H1 (cell line): ENCODE measurements around the gene PYY. TPM values are rescaled to one million over a fixed set of nuclear protein-coding genes. Genes with fewer than 3 reads are reported as not detected.

ENCODE experiments used
- CTCF ChIA-PET: fragments of 300-600 bp; sonication (Branson Sonifier 250); formaldehyde crosslinking; loops from one replicate; lab custom pipeline; 2021; ENCODE audit not compliant: partially characterized antibody; lab: Charles Lee
- POLR2A ChIA-PET: fragments of 300-600 bp; sonication (Branson Sonifier 250); formaldehyde crosslinking; loops from one replicate; lab custom pipeline; 2021; ENCODE audit warnings: inconsistent platforms; ENCODE audit not compliant: partially characterized antibody; lab: Charles Lee
- DNase-seq, 2 experiments: peaks; one replicate each; pipeline versions ENCODE4 v3.0.0 to v3.0.0-alpha.2; 2010 to 2022; ENCODE audit warnings: low spot score in 2 of 2, low read depth in 1 of 2, mixed read lengths in 1 of 2
- FAIRE-seq: peaks from 2 replicates; lab custom pipeline; 2011; peaks lifted over from hg19 to GRCh38; lab: Jason Lieb, UNC
- H2AFZ ChIP-seq: 2 replicates; pipeline ENCODE4 v1.8.1; 2012; ENCODE audit warnings: low read length, inconsistent platforms
- H2AK5ac ChIP-seq: 2 replicates; pipeline ENCODE4 v1.6.1; 2013; ENCODE audit warnings: low read depth, low read length
- H2BK120ac ChIP-seq: replicated peaks from 2 replicates; pipeline ENCODE3; 2013; ENCODE audit warnings: low read depth, low read length, inconsistent platforms
- H2BK12ac ChIP-seq: 2 replicates; pipeline ENCODE4 v1.6.1; 2013; ENCODE audit warnings: low read depth, low read length
- H2BK15ac ChIP-seq: 2 replicates; pipeline ENCODE4 v1.6.1; 2013; ENCODE audit warnings: low read length
- H2BK20ac ChIP-seq: 2 replicates; pipeline ENCODE4 v1.6.1; 2013; ENCODE audit warnings: low read length
- H2BK5ac ChIP-seq: 2 replicates; pipeline ENCODE4 v1.6.1; 2013; ENCODE audit warnings: low read depth, low read length
- H3K14ac ChIP-seq: 2 replicates; pipeline ENCODE4 v1.6.1; 2013; ENCODE audit warnings: inconsistent platforms; ENCODE audit not compliant: insufficient read length
- H3K18ac ChIP-seq: 2 replicates; pipeline ENCODE4 v1.6.1; 2013; ENCODE audit warnings: low read length; ENCODE audit errors: extremely low read depth
- H3K23ac ChIP-seq: 2 replicates; pipeline ENCODE4 v1.6.1; 2013; ENCODE audit warnings: inconsistent platforms; ENCODE audit not compliant: insufficient read length
- H3K23me2 ChIP-seq: 2 replicates; pipeline ENCODE4 v1.6.1; 2013; ENCODE audit warnings: low read depth, low read length
- H3K27ac ChIP-seq: 2 replicates; pipeline ENCODE4 v1.6.1; 2011; ENCODE audit warnings: low read depth, low read length, inconsistent platforms
- H3K27me3 ChIP-seq, 4 experiments: replicated peaks in 1 of 4; 1 replicate in 1 of 4; 2 replicates in 3 of 4; pipeline versions ENCODE4 v1.6.1 to v1.8.1; 2011 to 2013; ENCODE audit warnings: low read length in 3 of 4, mild to moderate bottlenecking in 3 of 4, inconsistent platforms in 2 of 4, mixed read lengths in 2 of 4, moderate library complexity in 1 of 4; ENCODE audit not compliant: control insufficient read depth in 3 of 4, insufficient read depth in 3 of 4; ENCODE audit errors: extremely low read depth in 1 of 4
- H3K36me3 ChIP-seq, 4 experiments: 2 replicates each; pipeline versions ENCODE4 v1.6.1 to v1.8.1; 2011 to 2013; ENCODE audit warnings: mild to moderate bottlenecking in 4 of 4, low read length in 3 of 4, moderate library complexity in 2 of 4, control low read depth in 1 of 4, inconsistent platforms in 1 of 4; ENCODE audit not compliant: insufficient read depth in 4 of 4, control insufficient read depth in 2 of 4
- H3K4ac ChIP-seq: replicated peaks from 2 replicates; pipeline ENCODE3; 2013; ENCODE audit warnings: low read length, low read depth, mixed read lengths, inconsistent platforms; ENCODE audit not compliant: insufficient read length
- H3K4me1 ChIP-seq, 4 experiments: replicated peaks in 1 of 4; 1 replicate in 1 of 4; 2 replicates in 3 of 4; pipeline versions ENCODE4 v1.6.1 to v1.8.1; 2011 to 2013; ENCODE audit warnings: low read length in 3 of 4, inconsistent platforms in 2 of 4, mixed read lengths in 1 of 4; ENCODE audit not compliant: insufficient read depth in 4 of 4, control insufficient read depth in 3 of 4
- H3K4me2 ChIP-seq, 2 experiments: 2 replicates each; pipeline versions ENCODE4 v1.6.1 to v1.8.1; 2011 to 2013; ENCODE audit warnings: low read depth in 2 of 2, low read length in 2 of 2, control low read depth in 1 of 2, inconsistent platforms in 1 of 2, mild to moderate bottlenecking in 1 of 2; ENCODE audit not compliant: insufficient read depth in 1 of 2
- H3K4me3 ChIP-seq, 4 experiments: fragments of 200-600, 300-600 bp in 1 of 4; sonication (generic), shearing (Covaris generic), sonication (Bioruptor Twin) in 1 of 4; 2 replicates each; pipeline versions ENCODE4 v1.5.1 to v1.8.1; 2011 to 2016; ENCODE audit warnings: low read length in 4 of 4, low read depth in 3 of 4, control low read depth in 2 of 4, inconsistent platforms in 2 of 4, mild to moderate bottlenecking in 2 of 4, mixed read lengths in 1 of 4, moderate library complexity in 1 of 4; ENCODE audit not compliant: insufficient read depth in 2 of 4; ENCODE audit errors: extremely low read depth in 1 of 4
- H3K56ac ChIP-seq: replicated peaks from 2 replicates; pipeline ENCODE3; 2013; ENCODE audit warnings: low read depth, mild to moderate bottlenecking, mixed read lengths, low read length, inconsistent platforms; ENCODE audit not compliant: insufficient read length
- H3K79me1 ChIP-seq: 2 replicates; pipeline ENCODE4 v1.6.1; 2013; ENCODE audit warnings: low read depth, low read length, control low read depth
- H3K79me2 ChIP-seq, 2 experiments: 2 replicates each; pipeline versions ENCODE4 v1.6.1 to v1.8.1; 2012 to 2013; ENCODE audit warnings: low read length in 2 of 2, mild to moderate bottlenecking in 2 of 2, inconsistent platforms in 1 of 2; ENCODE audit not compliant: insufficient read depth in 2 of 2, control insufficient read depth in 1 of 2
- H3K9ac ChIP-seq, 4 experiments: replicated peaks in 1 of 4; 1 replicate in 1 of 4; 2 replicates in 3 of 4; pipeline versions ENCODE4 v1.6.1 to v1.8.1; 2011 to 2013; ENCODE audit warnings: low read depth in 3 of 4, low read length in 3 of 4, control low read depth in 2 of 4, mild to moderate bottlenecking in 2 of 4, moderate library complexity in 2 of 4, inconsistent platforms in 1 of 4; ENCODE audit errors: extremely low read depth in 1 of 4
- H3K9me3 ChIP-seq, 2 experiments: 2 replicates each; pipeline versions ENCODE4 v1.6.1 to v1.8.1; 2012 to 2013; ENCODE audit warnings: mild to moderate bottlenecking in 2 of 2, moderate library complexity in 2 of 2, control low read depth in 1 of 2, inconsistent platforms in 1 of 2, low read depth in 1 of 2, low read length in 1 of 2, mixed read lengths in 1 of 2; ENCODE audit not compliant: insufficient read depth in 2 of 2
- H4K20me1 ChIP-seq, 2 experiments: replicated peaks in 1 of 2; 2 replicates each; pipeline versions ENCODE3 to v1.8.1; 2011 to 2013; ENCODE audit warnings: inconsistent platforms in 2 of 2, low read length in 2 of 2, mild to moderate bottlenecking in 1 of 2; ENCODE audit not compliant: insufficient read depth in 2 of 2, control insufficient read depth in 1 of 2
- H4K5ac ChIP-seq: 2 replicates; pipeline ENCODE4 v1.6.1; 2013; ENCODE audit warnings: low read length, low read depth, mixed read lengths, inconsistent platforms; ENCODE audit not compliant: insufficient read length
- H4K8ac ChIP-seq: 2 replicates; pipeline ENCODE4 v1.8.0; 2013; ENCODE audit warnings: mild to moderate bottlenecking, moderate library complexity, low read length, inconsistent platforms; ENCODE audit not compliant: insufficient read depth; ENCODE audit errors: extremely low read depth
- H4K91ac ChIP-seq: replicated peaks from 2 replicates; pipeline ENCODE3; 2013; ENCODE audit warnings: low read length, mixed read lengths, inconsistent platforms; ENCODE audit not compliant: insufficient read length
- CHD1 ChIP-seq: IDR thresholded peaks from 2 replicates; pipeline ENCODE4 v1.6.1; 2012; ENCODE audit warnings: low read depth, low read length, improper control_type of control experiment
- EGR1 ChIP-seq: IDR thresholded peaks from 2 replicates; pipeline ENCODE4 v1.6.1; 2011; ENCODE audit warnings: low read depth, low read length, borderline replicate concordance
- EP300 ChIP-seq, 2 experiments: IDR thresholded peaks; 1 replicate in 1 of 2; 2 replicates in 1 of 2; pipeline ENCODE4 v1.6.1; 2011 to 2012; ENCODE audit warnings: low read depth in 2 of 2, low read length in 2 of 2, mild to moderate bottlenecking in 2 of 2, borderline replicate concordance in 1 of 2, inconsistent platforms in 1 of 2, moderate library complexity in 1 of 2
- EZH2 ChIP-seq: fragments of 200-600 bp; sonication (generic); IDR thresholded peaks from 2 replicates; pipeline ENCODE4 v1.7.1; 2012; ENCODE audit warnings: low read depth, mild to moderate bottlenecking, moderate library complexity, low read length, inconsistent platforms; ENCODE audit not compliant: severe bottlenecking
- HDAC6 ChIP-seq: IDR thresholded peaks from one replicate; pipeline ENCODE4 v1.7.1; 2012; ENCODE audit warnings: low read depth, mild to moderate bottlenecking, inconsistent platforms, low read length, moderate library complexity
- KDM1A ChIP-seq: fragments of 200-600, 300-600 bp; sonication (generic); IDR thresholded peaks from 2 replicates; pipeline ENCODE4 v1.7.1; 2016; ENCODE audit warnings: mild to moderate bottlenecking, low read length, borderline replicate concordance
- KDM5A ChIP-seq: fragments of 200-600 bp; IDR thresholded peaks from 2 replicates; pipeline ENCODE4 v1.7.1; 2012; ENCODE audit warnings: mild to moderate bottlenecking, low read length, inconsistent platforms, mixed read lengths
- MAFK ChIP-seq: IDR thresholded peaks from 2 replicates; pipeline ENCODE4 v1.6.1; 2012; ENCODE audit warnings: low read depth, mild to moderate bottlenecking, improper control_type of control experiment, low read length
- POU5F1 ChIP-seq: IDR thresholded peaks from 2 replicates; pipeline ENCODE4 v1.6.1; 2011; ENCODE audit warnings: low read depth, mild to moderate bottlenecking, low read length, moderate library complexity
- RXRA ChIP-seq: IDR thresholded peaks from 2 replicates; pipeline ENCODE4 v1.6.1; 2011; ENCODE audit warnings: low read depth, mild to moderate bottlenecking, low read length, moderate library complexity; ENCODE audit not compliant: insufficient read depth
- WGBS, 2 experiments: shearing (Covaris generic) in 1 of 2; methylation state at CpG; one replicate each; pipeline versions ENCODE4 v1.1.6 to v1.1.7; 2013 to 2015; ENCODE audit warnings: low lambda C conversion rate in 2 of 2, mixed read lengths in 2 of 2, inconsistent platforms in 1 of 2, low coverage in 1 of 2, missing lambda C conversion rate in 1 of 2; ENCODE audit not compliant: insufficient replicate concordance in 2 of 2, insufficient coverage in 1 of 2, insufficient read length in 1 of 2; ENCODE audit errors: extremely low coverage in 1 of 2, missing lambda C conversion rate in 1 of 2; 5-methylcytosine and 5-hydroxymethylcytosine counted together
- polyA plus RNA-seq, 7 experiments: library from polyadenylated mRNA; depleted of rRNA in 3 of 7; stranded (reverse) in 5 of 7; unstranded in 2 of 7; fragments of >200 nt in 5 of 7; fragments of 200-250 nt in 2 of 7; gene quantifications; 1 replicate in 5 of 7; 2 replicates in 1 of 7; 4 replicates in 1 of 7; pipeline versions ENCODE4 v1.2.1 to v1.2.3, GENCODE V29; 2011 to 2013; ENCODE audit warnings: missing spikeins in 2 of 7, mixed read lengths in 2 of 7
- total RNA-seq: library from RNA; stranded (reverse); fragmentation: NEBNext Ultra II Directional; extraction: Animal tissue kit (Norgen Biotek cat#: 25700); gene quantifications from 2 replicates; pipeline ENCODE4 v1.2.1, GENCODE V29; 2021
- TF ChIP-seq, protein P1 (sequence below): IDR thresholded peaks from 2 replicates; pipeline ENCODE4 v1.6.1; 2011; ENCODE audit warnings: low read length, improper control_type of control experiment
- TF ChIP-seq, protein P2 (sequence below): IDR thresholded peaks from 2 replicates; pipeline ENCODE4 v1.6.1; 2012; ENCODE audit warnings: inconsistent platforms

Gene PYY
- total and polyA plus RNA-seq, 2 of the 8 experiments (the other 6 are each of a cell fraction or from before 2014, with no cell fraction given) = 0.93 to 3.4 TPM

DNA sequence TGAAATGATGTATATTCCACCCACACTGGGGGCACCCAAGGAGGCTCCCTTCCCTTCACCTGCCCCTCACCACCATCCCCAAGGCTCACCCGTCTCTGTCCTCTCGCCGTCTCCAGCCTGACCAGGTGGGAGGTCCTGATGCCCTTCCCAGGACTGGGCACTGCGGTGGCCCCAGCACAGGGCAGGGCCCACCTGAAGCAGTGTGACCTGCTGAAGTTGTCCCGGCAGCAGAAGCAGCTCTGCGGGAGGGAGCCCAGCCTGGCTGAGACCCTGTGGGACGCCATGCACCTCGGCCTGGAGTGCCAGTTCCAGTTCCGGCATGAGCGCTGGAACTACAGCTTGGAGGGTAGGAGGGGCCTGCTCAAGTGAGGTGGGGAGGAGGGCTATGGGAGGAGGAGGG lies 21.4 kb downstream of the PYY start:
- no peak overlapping the region for H2BK120ac ChIP-seq
- no peaks in the 10 kb centered on the region for H4K20me1 ChIP-seq
- no peaks in the 10 kb centered on the region for H3K36me3 ChIP-seq
- H3K79me1 ChIP-seq = no peaks in the 10 kb centered on the region
- H2BK15ac ChIP-seq = no peak overlapping the region
- peaks cover 0 to 10% (median 5%) of the 10 kb centered on the region in 4 experiments; a peak in 4 of 7 replicates for H3K4me1 ChIP-seq
- H3K4ac ChIP-seq = no peak overlapping the region
- POLR2A ChIA-PET = no interaction called here
- 88% methylated on average over 10 of the region's 10 CpGs; no CpG with 5 or more reads in 1 of the 2 experiments for WGBS, 2 experiments
- H3K23ac ChIP-seq = no peak overlapping the region
- H2BK20ac ChIP-seq = no peak overlapping the region
- FAIRE-seq = no peak
- no peak overlapping the region for H3K56ac ChIP-seq
- H3K79me2 ChIP-seq = no peaks in the 10 kb centered on the region
- no peak overlapping the region for H3K9ac ChIP-seq
- DNase-seq = no peak
- H3K27me3 ChIP-seq = peaks cover 0 to 17% (median 7%) of the 10 kb centered on the region in 4 experiments; a peak in 6 of 7 replicates
- H3K27ac ChIP-seq = no peak overlapping the region
- H2BK5ac ChIP-seq = no peak overlapping the region
- no peak overlapping the region for H3K4me2 ChIP-seq
- H3K4me3 ChIP-seq = no peak overlapping the region
- H2BK12ac ChIP-seq = no peak overlapping the region
- H4K91ac ChIP-seq = no peak overlapping the region
- H3K9me3 ChIP-seq = no peaks in the 10 kb centered on the region
- H3K14ac ChIP-seq = no peak overlapping the region
- H3K18ac ChIP-seq = no peak overlapping the region
- H3K23me2 ChIP-seq = no peaks in the 10 kb centered on the region
- no peak overlapping the region for H4K8ac ChIP-seq
- CTCF ChIA-PET = interaction anchor here (0.6 to 2.0 kb wide), 5 partner anchors 11 to 62 kb away, joined by 3 to 9 read pairs (median 5); no protein-coding TSS in a partner anchor
- no peak overlapping the region for H2AFZ ChIP-seq
- H2AK5ac ChIP-seq = no peak overlapping the region
- H4K5ac ChIP-seq = no peak overlapping the region
- TF ChIP-seq RXRA (no peak), CHD1 (no peak), KDM5A (no peak), MAFK (no peak), EGR1 (no peak), HDAC6 (no peak), POU5F1 (no peak), KDM1A (no peak), EP300 (IDR thresholded peaks at IDR 0.05; ENCODE audit: borderline replicate concordance in 1 of 2, low read depth in 2 of 2, low read length in 2 of 2) (no peak), EZH2 (no peak)
- TF ChIP-seq, protein P1, sequence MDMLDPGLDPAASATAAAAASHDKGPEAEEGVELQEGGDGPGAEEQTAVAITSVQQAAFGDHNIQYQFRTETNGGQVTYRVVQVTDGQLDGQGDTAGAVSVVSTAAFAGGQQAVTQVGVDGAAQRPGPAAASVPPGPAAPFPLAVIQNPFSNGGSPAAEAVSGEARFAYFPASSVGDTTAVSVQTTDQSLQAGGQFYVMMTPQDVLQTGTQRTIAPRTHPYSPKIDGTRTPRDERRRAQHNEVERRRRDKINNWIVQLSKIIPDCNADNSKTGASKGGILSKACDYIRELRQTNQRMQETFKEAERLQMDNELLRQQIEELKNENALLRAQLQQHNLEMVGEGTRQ = no peak
- TF ChIP-seq, protein P2, sequence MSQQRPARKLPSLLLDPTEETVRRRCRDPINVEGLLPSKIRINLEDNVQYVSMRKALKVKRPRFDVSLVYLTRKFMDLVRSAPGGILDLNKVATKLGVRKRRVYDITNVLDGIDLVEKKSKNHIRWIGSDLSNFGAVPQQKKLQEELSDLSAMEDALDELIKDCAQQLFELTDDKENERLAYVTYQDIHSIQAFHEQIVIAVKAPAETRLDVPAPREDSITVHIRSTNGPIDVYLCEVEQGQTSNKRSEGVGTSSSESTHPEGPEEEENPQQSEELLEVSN = no peak
